ENCODE results near the gene CGREF1.

GRCh38 chr2:27079233-27080139, 39.4 kb downstream of the CGREF1 start:
- TF ChIP-seq, protein P1, sequence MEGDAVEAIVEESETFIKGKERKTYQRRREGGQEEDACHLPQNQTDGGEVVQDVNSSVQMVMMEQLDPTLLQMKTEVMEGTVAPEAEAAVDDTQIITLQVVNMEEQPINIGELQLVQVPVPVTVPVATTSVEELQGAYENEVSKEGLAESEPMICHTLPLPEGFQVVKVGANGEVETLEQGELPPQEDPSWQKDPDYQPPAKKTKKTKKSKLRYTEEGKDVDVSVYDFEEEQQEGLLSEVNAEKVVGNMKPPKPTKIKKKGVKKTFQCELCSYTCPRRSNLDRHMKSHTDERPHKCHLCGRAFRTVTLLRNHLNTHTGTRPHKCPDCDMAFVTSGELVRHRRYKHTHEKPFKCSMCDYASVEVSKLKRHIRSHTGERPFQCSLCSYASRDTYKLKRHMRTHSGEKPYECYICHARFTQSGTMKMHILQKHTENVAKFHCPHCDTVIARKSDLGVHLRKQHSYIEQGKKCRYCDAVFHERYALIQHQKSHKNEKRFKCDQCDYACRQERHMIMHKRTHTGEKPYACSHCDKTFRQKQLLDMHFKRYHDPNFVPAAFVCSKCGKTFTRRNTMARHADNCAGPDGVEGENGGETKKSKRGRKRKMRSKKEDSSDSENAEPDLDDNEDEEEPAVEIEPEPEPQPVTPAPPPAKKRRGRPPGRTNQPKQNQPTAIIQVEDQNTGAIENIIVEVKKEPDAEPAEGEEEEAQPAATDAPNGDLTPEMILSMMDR (conservative IDR thresholded peaks at IDR 0.05 in 1 of 2, IDR thresholded peaks at IDR 0.05 in 1 of 2; ENCODE audit: extremely low read depth in 1 of 2, insufficient read depth in 1 of 2, low read depth in 1 of 2, low read length in 2 of 2): no peak
- TF ChIP-seq EZH2 (IDR thresholded peaks at IDR 0.05; ENCODE audit: borderline replicate concordance, low read length): no peak

Measured in mammary epithelial cell (primary cell).